Gastroesophageal sphincter (tissue), 4 donors: Measurements from ENCODE around the gene MAP1B. TPM values are rescaled to one million over a fixed set of nuclear protein-coding genes. Genes with fewer than 3 reads are reported as not detected.
A peak's percentile ranks its signal among the peaks of the same experiment; 100 is the strongest.

Experiments
- ATAC-seq: fragments of 150-250 bp; one replicate; pipeline ENCODE4 v1.9.1; 2016; ENCODE audit warnings: mild to moderate bottlenecking, moderate library complexity
- H3K27ac ChIP-seq, 4 donors: fragments of 200-600 bp; sonication (generic) in 3 of 4; 1 replicate in 3 of 4; 2 replicates in 1 of 4; pipeline ENCODE4 v1.5.1; 2016 to 2019
- H3K27me3 ChIP-seq: fragments of 200-600 bp; sonication (generic); one replicate; pipeline ENCODE4 v1.5.1; 2019
- H3K36me3 ChIP-seq, 2 donors: fragments of 200-600 bp; sonication (generic); one replicate each; pipeline ENCODE4 v1.5.1; 2019; ENCODE audit warnings: control low read depth in 1 of 2
- H3K4me1 ChIP-seq, 3 donors: fragments of 200-600 bp; sonication (generic); 1 replicate in 2 of 3; 2 replicates in 1 of 3; pipeline ENCODE4 v1.5.1; 2016 to 2019; ENCODE audit warnings: control low read depth in 2 of 3
- H3K4me3 ChIP-seq, 2 donors: fragments of 200-600 bp; sonication (generic); one replicate each; pipeline ENCODE4 v1.5.1; 2019; ENCODE audit warnings: mild to moderate bottlenecking in 1 of 2, moderate library complexity in 1 of 2
- H3K9me3 ChIP-seq, 3 donors: fragments of 200-600 bp; sonication (generic); one replicate each; pipeline ENCODE4 v1.5.1; 2017 to 2019; ENCODE audit warnings: control low read depth in 2 of 3
- EP300 ChIP-seq: sonication (generic); formaldehyde crosslinking; IDR thresholded peaks from one replicate; pipeline ENCODE4 v1.6.1; 2017; ENCODE audit warnings: antibody characterized with exemption, mild to moderate bottlenecking
- POLR2A ChIP-seq, 2 donors: fragments of 450-650 bp; IDR thresholded peaks; one replicate each; pipeline ENCODE4 v1.6.1; 2017; ENCODE audit warnings: antibody characterized with exemption in 2 of 2, mild to moderate bottlenecking in 2 of 2, moderate library complexity in 1 of 2
- POLR2AphosphoS5 ChIP-seq: sonication (generic); formaldehyde crosslinking; IDR thresholded peaks from one replicate; pipeline ENCODE4 v1.6.1; 2017; ENCODE audit warnings: antibody characterized with exemption
- WGBS, 2 donors: methylation state at CpG; one replicate each; pipeline ENCODE4 v1.1.5; 2018; ENCODE audit warnings: low coverage in 1 of 2; 5-methylcytosine and 5-hydroxymethylcytosine counted together
- total RNA-seq, 4 donors: library from RNA; depleted of rRNA; stranded (reverse); fragments of >200 nt; gene quantifications; one replicate each; pipeline ENCODE4 v1.1.0, GENCODE V29; 2016
- TF ChIP-seq, protein P1 (sequence below), 4 experiments: fragments of 200-600 bp in 2 of 4; fragments of 450-650 bp in 2 of 4; sonication (generic) in 1 of 4; IDR thresholded peaks; one replicate each; pipeline ENCODE4 v1.5.1; 2017 to 2019; ENCODE audit warnings: antibody characterized with exemption in 4 of 4, mild to moderate bottlenecking in 2 of 4, moderate library complexity in 2 of 4

MAP1B gene
- total RNA-seq, 4 donors from 2014 or later: 601 to 1,344 (median 738) TPM

GRCh38 chr5:72237879-72238278 lies 130.6 kb downstream of the MAP1B start:
- H3K9me3 ChIP-seq: no peaks in the 10 kb centered on the region
- no peak for TF ChIP-seq EP300
- no peak for TF ChIP-seq POLR2A (IDR thresholded peaks at IDR 0.05)
- TF ChIP-seq, protein P1, sequence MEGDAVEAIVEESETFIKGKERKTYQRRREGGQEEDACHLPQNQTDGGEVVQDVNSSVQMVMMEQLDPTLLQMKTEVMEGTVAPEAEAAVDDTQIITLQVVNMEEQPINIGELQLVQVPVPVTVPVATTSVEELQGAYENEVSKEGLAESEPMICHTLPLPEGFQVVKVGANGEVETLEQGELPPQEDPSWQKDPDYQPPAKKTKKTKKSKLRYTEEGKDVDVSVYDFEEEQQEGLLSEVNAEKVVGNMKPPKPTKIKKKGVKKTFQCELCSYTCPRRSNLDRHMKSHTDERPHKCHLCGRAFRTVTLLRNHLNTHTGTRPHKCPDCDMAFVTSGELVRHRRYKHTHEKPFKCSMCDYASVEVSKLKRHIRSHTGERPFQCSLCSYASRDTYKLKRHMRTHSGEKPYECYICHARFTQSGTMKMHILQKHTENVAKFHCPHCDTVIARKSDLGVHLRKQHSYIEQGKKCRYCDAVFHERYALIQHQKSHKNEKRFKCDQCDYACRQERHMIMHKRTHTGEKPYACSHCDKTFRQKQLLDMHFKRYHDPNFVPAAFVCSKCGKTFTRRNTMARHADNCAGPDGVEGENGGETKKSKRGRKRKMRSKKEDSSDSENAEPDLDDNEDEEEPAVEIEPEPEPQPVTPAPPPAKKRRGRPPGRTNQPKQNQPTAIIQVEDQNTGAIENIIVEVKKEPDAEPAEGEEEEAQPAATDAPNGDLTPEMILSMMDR (IDR thresholded peaks at IDR 0.05): no peak
- no peak for TF ChIP-seq POLR2AphosphoS5
- H3K27ac ChIP-seq: no peak overlapping the region
- WGBS, 2 donors: 92 to 96% methylated on average over 3 of the region's 3 CpGs
- no peaks in the 10 kb centered on the region for H3K27me3 ChIP-seq
- no peak overlapping the region for H3K4me3 ChIP-seq
- peaks cover 0 to 21% of the 10 kb centered on the region in 2 donors for H3K36me3 ChIP-seq
- ATAC-seq: no peak
- peaks cover 0 to 42% (median 5%) of the 10 kb centered on the region in 3 donors for H3K4me1 ChIP-seq

- Histone ChIP-seq H3K36me3 (peaks cover 0 to 21% of the 10 kb centered on the region in 2 donors), H3K27ac (no peak overlapping the region), H3K27me3 (no peaks in the 10 kb centered on the region), H3K4me3 (no peak overlapping the region), H3K9me3 (no peaks in the 10 kb centered on the region), H3K4me1 (peaks cover 0 to 36% (median 5%) of the 10 kb centered on the region in 3 donors)
- 85 to 90% methylated on average over 5 of the region's 5 CpGs for WGBS, 2 donors
- ATAC-seq: no peak
- TF ChIP-seq POLR2A (IDR thresholded peaks at IDR 0.05): no peak
- TF ChIP-seq, protein P1 (IDR thresholded peaks at IDR 0.05): no peak
- TF ChIP-seq POLR2AphosphoS5: no peak
- TF ChIP-seq EP300: no peak
Observed at GRCh38 chr5:72238712-72239445, 131.6 kb downstream of the MAP1B start.

GRCh38 chr5:72241346-72242003 lies 134.2 kb downstream of the MAP1B start:
- H3K4me1 ChIP-seq: peaks cover 13 to 52% (median 17%) of the 10 kb centered on the region in 3 donors
- H3K9me3 ChIP-seq: no peaks in the 10 kb centered on the region
- WGBS, 2 donors: 53 to 65% methylated on average over 3 to 4 of the region's 5 CpGs
- peaks cover 0 to 14% of the 10 kb centered on the region in 2 donors for H3K36me3 ChIP-seq
- no peaks in the 10 kb centered on the region for H3K27me3 ChIP-seq
- H3K4me3 ChIP-seq: no peak overlapping the region
- TF ChIP-seq POLR2A (IDR thresholded peaks at IDR 0.05) (no peak), POLR2AphosphoS5 (no peak), EP300 (no peak)
- TF ChIP-seq, protein P1 (IDR thresholded peaks at IDR 0.05): no peak
- H3K27ac ChIP-seq: peak overlapping the region in 2 of 4 donors; percentile 6 to 35
- no peak for ATAC-seq

DNA sequence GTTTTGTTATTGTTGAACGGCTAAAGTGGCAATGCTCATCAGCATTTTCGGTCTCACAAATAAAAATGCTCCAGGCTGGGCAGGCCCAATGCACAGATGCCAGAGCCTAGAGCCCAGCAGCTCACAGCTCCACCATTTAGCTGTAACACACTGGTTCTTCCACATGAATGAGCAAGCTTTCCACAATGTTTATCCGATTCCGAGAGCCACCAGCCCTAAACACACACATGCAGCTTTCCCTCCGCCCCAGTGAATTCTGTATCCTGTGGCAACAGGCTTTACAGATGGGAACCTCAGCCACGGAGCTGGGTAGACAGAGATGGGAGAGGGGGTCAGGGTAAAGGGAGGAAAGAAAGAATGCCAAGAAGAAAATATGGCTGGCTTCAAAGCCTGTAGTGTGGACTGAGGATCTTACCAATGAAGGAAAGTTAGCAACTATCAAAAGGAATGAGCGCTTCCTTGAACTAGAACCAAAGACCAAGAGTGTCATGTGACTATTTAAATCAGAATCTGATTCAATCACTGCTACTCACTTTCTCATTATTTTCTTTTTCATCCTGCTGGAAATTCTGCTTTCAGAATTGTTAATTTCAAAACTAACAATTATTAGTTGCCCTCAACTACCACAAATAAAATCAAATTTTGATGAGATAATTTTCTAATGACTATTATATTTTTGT lies 135.7 kb downstream of the MAP1B start:
- no peaks in the 10 kb centered on the region for H3K27me3 ChIP-seq
- ATAC-seq: no peak
- H3K27ac ChIP-seq: no peak overlapping the region
- TF ChIP-seq EP300 (no peak), POLR2AphosphoS5 (no peak), POLR2A (IDR thresholded peaks at IDR 0.05) (no peak)
- TF ChIP-seq, protein P1 (IDR thresholded peaks at IDR 0.05): no peak
- 80 to 87% methylated on average over 1 to 7 of the region's 7 CpGs for WGBS, 2 donors
- no peaks in the 10 kb centered on the region for H3K36me3 ChIP-seq
- H3K4me3 ChIP-seq: no peak overlapping the region
- no peaks in the 10 kb centered on the region for H3K9me3 ChIP-seq
- peaks cover 27 to 66% (median 31%) of the 10 kb centered on the region in 3 donors for H3K4me1 ChIP-seq
